Measurements from ENCODE around the gene MRPL20. TPM values are rescaled to one million over a fixed set of nuclear protein-coding genes. Genes with fewer than 3 reads are reported as not detected.

The MRPL20 gene
- total and polyA plus RNA-seq, 9 of the 15 experiments (the other 6 are each of a cell fraction or from before 2014, with no cell fraction given), result 180 to 671 (median 229) TPM

GRCh38 chr1:1441002-1441888 lies 34.2 kb upstream of the MRPL20 start (continued):
- TF ChIP-seq MGA (IDR thresholded peaks at IDR 0.05), result no peak; the same call in 1 of the 2 replicates
- no peak for TF ChIP-seq ZSCAN29 (IDR thresholded peaks at IDR 0.05)
- TF ChIP-seq TEAD4 (IDR thresholded peaks at IDR 0.05; ENCODE audit: low read length), result no peak
- peak; percentile 63; the same call in 1 of the 2 replicates for TF ChIP-seq TEAD4 (CRISPR knock-in tag; IDR thresholded peaks at IDR 0.05; ENCODE audit: borderline replicate concordance)
- TF ChIP-seq ZBTB11 (CRISPR knock-in tag; IDR thresholded peaks at IDR 0.05), result no peak
- no peak; the same call in 1 of the 2 replicates for TF ChIP-seq GATAD2B (IDR thresholded peaks at IDR 0.05; ENCODE audit: borderline replicate concordance)
- TF ChIP-seq KDM2B (CRISPR knock-in tag; IDR thresholded peaks at IDR 0.05), result no peak
- no peak; the same call in 1 of the 2 replicates for TF ChIP-seq SIN3B (IDR thresholded peaks at IDR 0.05; ENCODE audit: low read depth)
- no peak for TF ChIP-seq TARDBP (IDR thresholded peaks at IDR 0.05)
- no peak for TF ChIP-seq GTF2A2 (tag; IDR thresholded peaks at IDR 0.05)
- TF ChIP-seq MAFF (IDR thresholded peaks at IDR 0.05; ENCODE audit: low read length), result no peak
- no peak for TF ChIP-seq TGIF2 (CRISPR knock-in tag; IDR thresholded peaks at IDR 0.05)
- TF ChIP-seq NFIC (IDR thresholded peaks at IDR 0.05), result peak; percentile 60
